ENCODE measurements around the gene RBM5.

DNA sequence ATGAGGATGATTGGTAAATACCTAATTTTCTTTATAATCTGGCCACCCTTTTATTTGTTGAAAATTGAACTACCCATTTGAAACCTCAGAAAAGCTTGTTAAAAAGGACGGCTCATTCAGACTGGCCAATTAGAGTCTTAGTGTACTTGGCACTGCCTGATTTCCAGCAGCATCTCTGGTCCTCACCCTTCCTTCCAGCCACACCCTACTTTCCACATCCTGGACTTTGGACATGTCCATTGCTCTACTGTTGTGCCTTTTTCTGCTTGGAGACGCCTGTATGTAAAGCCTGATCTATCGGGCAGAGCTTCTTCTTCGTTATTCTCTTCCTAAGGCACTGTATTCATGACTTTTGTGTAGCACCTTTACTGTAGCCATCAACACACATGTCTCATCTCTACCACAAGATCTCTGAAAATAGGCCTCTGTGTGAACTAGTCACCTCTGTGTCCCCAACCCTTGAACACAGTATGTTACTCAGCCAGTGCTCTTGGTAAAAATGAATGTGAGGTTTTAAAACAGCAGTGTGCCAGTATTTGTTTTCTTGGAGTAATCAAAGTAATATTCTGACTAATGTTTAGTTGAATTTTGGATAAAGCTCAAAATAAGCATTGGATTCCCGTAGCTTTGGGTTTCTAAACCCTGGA, 6.8 kb downstream of the RBM5 start:
- TF ChIP-seq ELF4 (IDR thresholded peaks at IDR 0.05) (no peak), TARDBP (IDR thresholded peaks at IDR 0.05) (no peak), NFRKB (IDR thresholded peaks at IDR 0.05) (no peak), ZNF384 (IDR thresholded peaks at IDR 0.05) (no peak), BHLHE40 (IDR thresholded peaks at IDR 0.05; ENCODE audit: borderline replicate concordance) (no peak), LEF1 (IDR thresholded peaks at IDR 0.05; ENCODE audit: borderline replicate concordance) (no peak), FOXM1 (IDR thresholded peaks at IDR 0.05; ENCODE audit: borderline replicate concordance) (no peak), SUZ12 (IDR thresholded peaks at IDR 0.05) (no peak), HDGF (IDR thresholded peaks at IDR 0.05; ENCODE audit: borderline replicate concordance) (no peak), FOXK2 (IDR thresholded peaks at IDR 0.05) (no peak), L3MBTL2 (conservative IDR thresholded peaks at IDR 0.05) (no peak), FOXA1 (IDR thresholded peaks at IDR 0.05) (no peak)
- TF ChIP-seq, protein P1, sequence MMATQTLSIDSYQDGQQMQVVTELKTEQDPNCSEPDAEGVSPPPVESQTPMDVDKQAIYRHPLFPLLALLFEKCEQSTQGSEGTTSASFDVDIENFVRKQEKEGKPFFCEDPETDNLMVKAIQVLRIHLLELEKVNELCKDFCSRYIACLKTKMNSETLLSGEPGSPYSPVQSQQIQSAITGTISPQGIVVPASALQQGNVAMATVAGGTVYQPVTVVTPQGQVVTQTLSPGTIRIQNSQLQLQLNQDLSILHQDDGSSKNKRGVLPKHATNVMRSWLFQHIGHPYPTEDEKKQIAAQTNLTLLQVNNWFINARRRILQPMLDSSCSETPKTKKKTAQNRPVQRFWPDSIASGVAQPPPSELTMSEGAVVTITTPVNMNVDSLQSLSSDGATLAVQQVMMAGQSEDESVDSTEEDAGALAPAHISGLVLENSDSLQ (IDR thresholded peaks at IDR 0.05), result no peak

Data from HEK293T (cell line).